HPDE6-E6E7 (cell line): ENCODE data around the gene VEGFC.

Source experiments
- DNase-seq: peaks from one replicate; pipeline ENCODE4 v3.0.0; 2011; ENCODE audit warnings: missing footprints; ENCODE audit errors: extremely low spot score

VEGFC gene

DNA sequence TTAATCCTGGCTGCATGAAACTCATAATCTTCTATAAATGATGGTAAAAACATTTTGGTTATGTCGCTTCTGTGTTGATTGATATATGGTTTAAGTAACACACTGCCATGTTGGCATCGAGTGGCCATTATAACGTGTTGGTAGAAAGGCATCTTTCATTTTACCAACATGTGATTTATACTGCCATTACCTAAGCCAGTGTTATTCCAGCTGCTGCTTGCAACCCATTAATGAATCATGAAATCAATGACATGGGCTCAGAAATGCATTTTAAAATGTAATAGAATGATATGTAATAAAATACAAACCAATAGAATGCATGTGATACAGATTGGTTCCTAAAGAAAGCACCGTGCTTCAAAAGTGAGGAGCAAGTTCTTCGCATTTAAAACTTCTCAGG, 102.0 kb downstream of the VEGFC start:
- no peak for DNase-seq

DNA sequence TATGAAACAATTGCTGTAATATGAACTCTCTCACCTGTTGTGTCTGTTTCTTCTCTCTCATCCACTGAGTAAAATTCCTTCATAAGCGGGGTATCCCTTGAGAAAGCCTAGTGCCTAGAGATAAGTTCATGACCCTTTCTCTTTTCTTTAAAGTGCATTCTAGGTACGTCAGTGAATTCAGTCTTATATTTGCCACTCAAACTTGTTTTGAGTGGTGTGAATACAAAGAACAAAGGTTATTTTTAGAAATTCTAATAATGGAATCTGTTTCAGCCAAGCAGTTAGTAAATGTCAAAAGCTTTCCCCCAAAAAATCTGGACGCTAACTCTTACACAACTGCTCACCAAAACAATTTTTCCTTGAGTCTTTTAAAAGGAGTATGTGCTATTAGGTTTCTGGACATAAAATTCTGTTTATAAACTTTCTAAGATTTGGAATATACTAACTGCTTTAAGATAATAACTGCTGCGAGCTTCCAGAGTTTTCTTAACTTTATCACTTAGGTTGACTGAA, 112.0 kb downstream of the VEGFC start:
- DNase-seq, result no peak

DNA sequence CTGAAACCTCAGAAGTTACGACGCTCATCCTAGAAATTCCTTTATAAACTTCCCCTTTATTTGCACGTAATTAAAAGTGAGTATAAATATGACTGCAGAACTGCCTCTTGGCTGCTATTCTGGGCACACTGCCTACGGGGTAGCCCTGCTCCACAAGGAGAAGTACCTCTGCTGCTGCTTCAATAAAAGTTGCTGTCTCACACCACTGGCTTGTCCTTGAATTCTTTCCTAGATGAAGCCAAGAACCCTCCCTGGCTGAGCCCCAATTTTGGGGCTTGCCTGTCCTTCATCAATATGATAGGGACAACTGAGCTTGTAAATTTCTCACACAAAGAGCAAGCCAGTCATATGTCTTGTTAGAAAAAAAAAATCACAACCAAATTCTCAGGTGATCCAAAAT, 115.8 kb downstream of the VEGFC start:
- DNase-seq, result no peak

DNA sequence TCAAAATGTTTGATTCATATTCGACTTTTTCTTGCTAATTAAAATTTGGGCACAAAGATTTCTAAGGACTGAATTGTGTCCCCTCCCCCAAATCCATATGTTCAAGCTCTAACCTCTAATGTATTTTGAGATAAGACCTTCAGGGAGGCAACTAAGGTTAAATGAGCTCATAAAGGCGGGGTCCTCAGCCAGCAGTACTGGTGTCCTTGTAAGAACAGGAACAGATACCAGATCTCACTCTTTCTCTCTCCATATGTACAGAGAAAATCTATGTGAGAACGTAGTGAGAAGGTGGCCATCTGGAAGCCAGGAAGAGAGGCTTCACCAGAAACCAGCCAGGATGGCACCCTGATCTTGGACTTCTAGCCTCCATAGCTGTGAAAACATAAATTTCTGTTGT, 116.9 kb downstream of the VEGFC start:
- DNase-seq, result no peak

DNA sequence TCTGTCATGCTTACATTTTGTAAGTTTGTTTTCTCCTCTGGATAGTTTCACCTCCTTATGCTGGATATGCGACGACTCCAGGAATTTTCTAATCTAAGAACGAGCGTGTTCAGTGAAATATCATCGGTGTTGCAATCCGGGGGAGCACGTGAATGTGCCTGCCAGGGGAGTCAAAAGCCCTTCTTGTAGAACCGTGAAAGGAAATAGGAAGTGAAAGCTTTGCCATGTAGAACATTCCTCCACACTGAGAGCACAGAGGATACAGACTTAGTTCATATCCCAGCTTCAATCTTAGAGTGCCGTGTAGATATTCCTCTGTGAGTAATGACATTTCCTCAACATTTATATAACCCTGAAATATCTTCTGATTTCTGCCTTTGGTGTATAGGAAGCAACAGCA, 121.2 kb downstream of the VEGFC start:
- no peak for DNase-seq

DNA sequence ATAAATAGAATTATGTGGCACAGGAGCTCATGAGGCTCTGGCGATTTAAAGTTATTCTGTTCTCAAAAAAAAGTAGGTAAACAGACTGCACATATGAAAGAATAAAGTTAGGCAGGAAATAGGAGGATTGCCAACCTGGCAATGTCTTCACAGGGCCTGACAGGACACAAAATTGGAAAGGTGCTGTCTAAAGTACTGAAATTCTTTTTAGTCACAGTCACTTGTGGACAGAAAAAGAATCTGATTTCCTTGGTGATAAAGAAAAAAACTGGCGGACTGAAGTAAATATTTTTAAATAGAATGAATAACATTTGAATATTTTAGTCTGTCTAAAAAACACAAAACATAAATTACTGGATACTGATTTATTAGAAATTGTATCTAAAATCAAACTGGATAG, 124.4 kb downstream of the VEGFC start:
- DNase-seq, result no peak

DNA sequence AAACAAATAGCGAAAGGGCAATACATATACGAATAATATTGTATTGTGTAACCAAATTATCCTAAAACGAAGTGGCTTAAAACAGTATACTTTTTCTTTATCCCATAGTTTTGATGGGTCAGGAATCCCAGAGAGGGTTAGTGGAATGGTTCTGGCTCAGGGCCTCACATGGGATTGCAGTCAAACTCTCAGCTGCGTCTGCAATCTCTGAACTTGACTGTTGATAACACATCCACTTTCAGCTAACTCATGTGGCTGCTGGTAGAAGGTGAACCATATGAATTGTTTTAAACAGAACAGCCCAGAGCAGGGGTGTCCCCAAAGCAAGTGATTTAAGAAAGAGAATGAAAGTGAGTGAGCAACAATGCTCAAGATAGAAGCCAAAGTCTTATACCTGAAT, 127.8 kb downstream of the VEGFC start:
- no peak for DNase-seq

DNA sequence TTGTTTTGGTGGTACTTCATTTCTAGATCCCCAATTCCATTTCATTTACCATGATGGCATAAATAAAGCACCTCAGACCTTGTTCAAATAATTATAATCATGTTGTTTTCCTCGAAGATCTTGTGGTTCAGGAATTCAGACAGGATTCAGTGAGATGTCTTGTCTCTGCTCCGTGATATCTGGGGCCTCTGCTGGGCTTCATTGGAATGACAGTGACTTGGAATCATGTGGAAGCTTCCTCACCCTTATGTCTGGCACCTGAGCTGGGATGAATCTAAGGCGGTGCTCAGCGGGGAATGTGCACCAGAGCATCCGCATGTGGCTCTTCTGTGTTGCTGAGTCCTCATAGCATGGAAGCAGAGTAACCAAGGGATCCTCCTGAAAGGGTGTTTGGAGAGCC, 132.2 kb downstream of the VEGFC start:
- DNase-seq, result peak; percentile 9

DNA sequence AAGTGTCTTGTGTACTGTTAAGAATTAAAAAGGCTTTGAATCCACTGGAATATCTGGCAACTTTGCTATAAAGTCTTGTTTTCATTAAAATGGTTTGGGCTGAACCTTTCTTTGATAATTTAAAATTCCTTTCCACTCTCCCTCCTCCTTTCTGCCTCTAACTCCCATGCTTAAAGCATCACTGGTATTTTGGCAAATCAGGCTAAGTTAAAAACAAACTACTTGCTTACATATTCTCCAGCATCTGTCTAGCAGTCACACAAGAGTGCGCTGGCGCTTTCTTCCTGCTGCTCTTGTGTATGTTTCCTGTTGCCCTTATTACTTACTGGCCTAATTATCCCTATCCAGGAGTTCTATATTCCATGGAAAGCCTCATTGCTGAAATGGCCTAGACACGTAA, 136.6 kb downstream of the VEGFC start:
- no peak for DNase-seq

DNA sequence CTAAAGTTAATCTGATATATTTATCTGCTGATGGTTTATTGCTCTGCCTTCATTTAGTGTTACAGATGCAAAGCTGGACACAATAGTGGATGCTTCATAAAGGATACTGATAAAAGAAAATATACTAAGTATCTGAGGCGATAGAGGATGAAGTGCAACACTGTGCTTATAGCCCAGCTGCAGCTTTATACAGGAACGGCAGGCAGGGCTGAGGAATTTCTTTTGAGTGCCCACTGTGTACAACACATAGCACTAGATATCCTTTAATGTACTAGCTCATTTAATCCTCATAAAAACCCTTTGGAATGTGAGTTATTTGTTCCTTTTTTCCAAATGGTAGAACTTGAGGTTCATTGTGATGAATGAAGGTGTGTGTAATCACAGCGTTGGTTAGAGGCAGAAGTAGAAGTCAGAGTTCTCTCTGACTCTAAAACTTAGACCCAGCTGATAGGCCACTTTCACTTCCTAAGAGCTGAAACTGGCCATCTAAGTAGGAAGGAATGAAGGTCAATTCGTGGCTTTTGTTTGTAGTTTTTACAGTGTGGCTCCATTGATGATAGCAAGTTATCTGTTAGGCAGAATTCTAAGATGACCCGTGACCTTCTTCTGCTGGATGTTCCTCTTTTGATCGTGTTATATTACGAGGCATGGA, 138.0 kb downstream of the VEGFC start:
- DNase-seq, result no peak

DNA sequence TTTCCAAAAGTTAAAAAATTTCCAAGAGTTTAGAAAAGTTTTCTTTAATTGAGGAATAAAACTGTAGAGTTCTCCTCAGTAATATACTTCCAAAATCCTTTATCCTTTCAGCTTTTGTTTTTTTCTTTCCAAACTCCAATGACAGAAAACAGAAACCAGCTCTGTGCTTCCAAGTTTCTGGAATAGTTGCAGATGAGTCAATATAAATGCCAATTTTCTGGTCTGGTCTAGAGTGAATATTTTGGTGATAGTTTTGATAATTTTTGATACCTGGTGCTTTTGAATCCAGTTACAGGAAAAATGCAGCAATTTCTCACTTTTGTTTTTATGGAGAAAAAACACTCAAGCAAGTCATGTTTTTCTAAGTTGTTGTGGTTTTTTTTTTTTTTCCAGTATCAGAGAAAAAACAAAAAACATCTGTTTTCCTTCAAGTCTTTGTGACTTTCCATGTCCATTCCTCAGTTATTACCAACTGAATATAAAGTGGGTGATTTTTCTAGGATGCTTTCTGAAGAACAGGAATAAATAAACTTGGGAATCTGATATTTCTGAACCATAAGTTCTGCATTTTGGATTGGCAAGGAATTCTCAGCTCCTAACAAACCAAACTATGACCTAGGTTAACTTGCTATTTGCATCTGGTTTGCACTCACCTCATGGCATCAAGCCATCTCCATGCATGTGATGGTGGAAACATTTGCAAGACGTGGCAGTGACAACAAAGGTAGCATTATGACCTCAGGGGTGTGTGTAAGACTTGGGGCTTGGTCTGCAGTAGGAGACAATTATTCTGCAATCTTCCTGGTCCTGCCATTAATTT, 139.1 kb downstream of the VEGFC start:
- no peak for DNase-seq

DNA sequence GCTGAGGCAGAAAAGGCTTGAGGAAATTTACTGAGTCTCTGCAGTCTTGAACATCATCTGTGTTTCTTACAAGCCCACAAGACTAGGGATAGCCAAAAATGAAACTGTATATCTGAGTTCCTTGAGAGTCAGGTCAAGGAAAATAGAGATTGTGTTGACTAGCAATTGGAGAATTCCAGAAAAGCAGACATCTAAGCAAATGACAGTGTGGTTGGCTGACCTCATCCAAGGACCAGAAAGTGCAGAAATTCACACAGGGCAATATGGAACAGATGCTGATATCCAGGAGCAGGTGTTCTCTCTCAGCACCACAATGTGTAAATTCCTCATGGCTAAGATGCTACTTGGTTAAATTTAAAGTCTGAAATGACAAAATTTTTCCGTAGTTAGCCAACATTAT, 146.4 kb downstream of the VEGFC start:
- no peak for DNase-seq

DNA sequence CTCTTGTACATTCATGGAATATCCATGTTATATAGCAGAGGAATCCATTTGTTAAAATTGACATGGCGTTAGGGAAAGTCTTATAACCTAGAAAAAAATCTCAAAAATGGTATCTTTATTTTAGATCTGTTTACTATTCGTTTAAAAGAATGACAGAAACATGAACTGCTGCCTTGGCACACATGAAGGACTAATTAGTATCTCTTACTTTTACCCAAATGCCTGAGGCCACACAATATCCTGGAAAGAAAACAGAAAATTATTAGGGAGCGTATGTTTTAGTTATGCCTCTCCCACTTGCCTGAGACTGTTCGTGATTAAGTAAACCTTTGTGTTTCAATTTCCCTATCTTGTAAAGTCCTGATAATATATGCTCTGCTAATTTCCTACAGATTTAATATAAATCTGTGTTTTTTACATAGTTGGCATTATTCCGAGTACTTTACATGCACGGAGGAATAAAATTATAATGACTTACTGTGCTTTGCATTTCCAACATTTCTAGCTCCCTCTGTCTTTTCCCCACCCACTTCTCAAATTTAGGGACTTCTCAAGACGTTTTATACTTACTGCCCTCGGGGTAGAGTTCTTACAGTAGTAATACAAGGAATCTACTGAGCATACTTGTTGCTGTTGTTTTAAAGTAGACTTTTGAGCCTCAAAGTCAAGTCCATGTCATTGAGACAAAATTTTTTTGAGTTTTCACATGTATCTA, 147.3 kb downstream of the VEGFC start:
- DNase-seq, result no peak

DNA sequence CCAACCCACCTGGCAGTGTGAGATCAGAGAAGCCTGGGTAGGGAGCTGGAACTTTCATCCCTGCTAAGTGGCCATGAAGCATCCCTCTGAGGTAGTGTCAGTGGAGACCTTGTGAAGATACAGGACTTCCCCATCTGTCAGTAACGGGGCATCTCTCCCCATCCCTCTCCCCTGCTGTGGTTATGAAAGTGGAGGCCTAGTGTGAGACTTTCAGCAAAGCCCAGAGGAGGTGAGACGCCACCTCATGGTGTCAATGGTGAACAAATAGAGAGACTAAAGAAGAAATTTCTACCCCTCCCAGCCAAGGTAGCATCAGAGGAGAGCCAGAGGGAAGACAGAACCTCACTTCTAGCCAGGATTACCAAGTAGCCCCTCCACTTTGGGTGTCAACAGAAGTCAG, 150.2 kb downstream of the VEGFC start:
- no peak for DNase-seq

DNA sequence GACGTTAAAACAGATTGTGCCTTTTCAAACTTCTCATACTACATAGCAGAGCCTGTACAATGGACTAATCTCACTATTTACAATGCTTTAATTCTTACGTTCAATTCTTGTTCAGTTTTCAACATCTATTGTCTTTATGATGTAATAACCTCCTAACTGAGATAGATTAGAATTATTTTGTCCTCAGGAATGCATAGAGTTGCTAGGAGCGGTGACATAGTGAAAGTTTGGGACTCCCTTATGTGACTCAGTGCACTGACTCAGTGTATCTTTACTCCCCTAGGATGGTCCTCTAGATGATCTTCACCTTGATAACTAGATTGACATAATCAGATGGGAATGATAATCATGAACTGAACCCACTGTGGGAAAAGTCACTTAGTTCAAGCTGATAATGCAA, 151.5 kb downstream of the VEGFC start:
- no peak for DNase-seq

DNA sequence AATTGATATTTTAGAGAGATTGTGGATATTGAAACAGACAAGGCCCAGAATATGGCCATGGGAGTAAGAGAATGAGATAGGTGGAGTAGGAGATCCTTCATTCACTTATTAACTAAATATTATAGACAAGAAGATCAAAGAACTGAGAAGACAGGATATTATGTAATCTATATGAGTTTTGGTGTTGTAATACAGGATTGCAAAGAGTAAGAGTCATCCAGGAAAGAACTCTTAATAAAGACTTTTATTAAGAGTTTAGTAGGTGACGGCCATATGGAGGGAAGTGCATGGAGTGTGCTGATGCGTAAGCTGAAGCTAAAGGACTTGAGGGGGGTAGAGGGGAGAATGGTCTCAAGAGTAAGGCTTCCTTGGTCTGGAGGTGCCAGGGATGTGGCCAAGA, 153.7 kb downstream of the VEGFC start:
- DNase-seq, result peak; percentile 15

DNA sequence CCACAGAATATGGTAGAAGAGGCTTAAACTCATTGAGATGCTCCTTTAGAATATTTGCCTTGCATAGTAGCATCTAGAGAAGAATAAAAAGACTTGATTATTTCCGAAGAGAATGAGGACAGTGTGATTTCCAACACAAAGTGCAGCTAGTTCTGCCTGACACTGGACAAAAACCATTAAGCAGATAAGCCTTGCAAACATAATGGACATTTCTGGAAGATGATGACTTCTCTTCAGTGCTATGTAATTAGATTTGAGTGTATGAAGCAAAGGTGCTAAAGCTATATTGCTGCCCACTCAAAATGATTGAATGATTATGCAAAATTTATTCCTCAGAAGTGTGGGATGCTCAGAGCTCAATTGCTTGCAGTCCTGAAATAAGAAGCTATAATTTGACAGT, 156.4 kb downstream of the VEGFC start:
- DNase-seq, result no peak

DNA sequence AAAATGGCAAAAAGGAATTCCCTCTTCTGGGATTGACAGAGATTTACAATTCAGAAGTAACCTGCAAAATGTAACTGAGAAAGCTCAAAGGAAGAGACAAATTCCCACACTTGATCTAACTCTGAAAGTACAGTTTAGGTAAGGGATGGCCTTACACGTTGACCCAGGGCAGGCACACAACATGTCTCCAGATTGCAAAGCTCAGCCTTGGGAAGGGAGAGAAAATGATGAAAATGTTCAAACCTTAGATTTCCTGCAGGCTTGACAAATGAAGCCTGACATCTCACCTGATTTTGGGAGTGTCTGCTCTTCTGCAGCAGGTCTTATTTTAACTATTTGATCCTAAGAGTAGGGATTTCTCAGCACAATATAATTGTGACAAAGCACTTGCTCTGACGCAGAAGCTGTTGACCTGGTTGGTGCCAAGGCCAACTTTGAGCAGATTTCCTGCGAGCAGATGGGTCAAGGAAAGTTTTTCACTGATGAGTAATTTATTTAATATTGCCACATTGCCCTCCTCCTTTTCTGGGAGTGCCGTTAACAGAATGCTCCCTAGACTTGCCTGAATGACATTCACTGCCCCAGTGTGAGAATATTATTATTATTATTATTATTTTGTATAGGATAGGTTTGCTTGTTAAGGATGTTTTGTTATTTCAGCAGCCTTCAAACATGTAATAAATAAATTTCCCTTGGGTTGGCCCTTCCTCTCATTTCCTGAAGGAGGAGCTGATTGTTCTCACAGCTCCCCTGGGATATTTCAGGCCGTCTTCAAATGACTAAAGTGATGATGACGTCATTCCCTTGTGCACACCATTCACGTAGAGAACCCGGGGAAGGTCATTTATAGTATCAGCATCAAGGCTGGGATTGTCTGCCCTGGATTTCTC, 157.1 kb downstream of the VEGFC start:
- DNase-seq, result peak; percentile 34
